MCF 10A (cell line): ENCODE measurements around the gene BRD1. TPM values are rescaled to one million over a fixed set of nuclear protein-coding genes. Genes with fewer than 3 reads are reported as not detected.

Source experiments
- BruUV-seq: library from RNA; stranded (reverse); fragments of 400-500 nt; replicated peaks from 2 replicates; lab custom pipeline; 2021; lab: Mats Ljungman, UMichigan
- CTCF ChIA-PET: fragments of 300-600 bp; sonication (Branson Sonifier 250); formaldehyde crosslinking; extraction: SDS; loops from one replicate; lab custom pipeline; 2021; ENCODE audit warnings: antibody characterized with exemption, inconsistent platforms; lab: Yijun Ruan, JAX
- POLR2A ChIA-PET: fragments of 300-600, 350-650 bp; sonication (Branson Sonifier 250); formaldehyde crosslinking; extraction: SDS; loops from one replicate; lab custom pipeline; 2020; ENCODE audit warnings: antibody characterized with exemption, inconsistent platforms; lab: Yijun Ruan, JAX
- DNase-seq: peaks from one replicate; pipeline ENCODE4 v3.0.0-alpha.2; 2018; ENCODE audit not compliant: unreplicated experiment
- H3K27ac Mint-ChIP-seq: one replicate; pipeline ENCODE4 v1.8.0; 2022; ENCODE audit warnings: mild to moderate bottlenecking, low read depth, mixed read lengths; ENCODE audit not compliant: unreplicated experiment
- H3K27me3 Mint-ChIP-seq: one replicate; pipeline ENCODE4 v1.8.0; 2022; ENCODE audit warnings: mixed read lengths; ENCODE audit not compliant: insufficient read depth, unreplicated experiment
- H3K36me3 Mint-ChIP-seq: one replicate; pipeline ENCODE4 v1.8.0; 2022; ENCODE audit warnings: mild to moderate bottlenecking, moderate library complexity, mixed read lengths; ENCODE audit not compliant: insufficient read depth, unreplicated experiment
- H3K4me1 Mint-ChIP-seq: one replicate; pipeline ENCODE4 v1.8.0; 2022; ENCODE audit warnings: mixed read lengths; ENCODE audit not compliant: insufficient read depth, unreplicated experiment
- H3K4me3 Mint-ChIP-seq: one replicate; pipeline ENCODE4 v1.8.0; 2022; ENCODE audit warnings: mild to moderate bottlenecking, moderate library complexity, mixed read lengths; ENCODE audit not compliant: unreplicated experiment
- H3K9me3 Mint-ChIP-seq: one replicate; pipeline ENCODE4 v1.8.0; 2022; ENCODE audit warnings: mixed read lengths; ENCODE audit not compliant: unreplicated experiment
- intact Hi-C: fragments of 100-400 bp; cut with micrococcal nuclease; formaldehyde crosslinking; loops from 2 replicates; pipeline ENCODE4 v1.14.1; 2022
- total RNA-seq: library from RNA; stranded (reverse); gene quantifications from 2 replicates; pipeline ENCODE4 v1.2.3, GENCODE V29; 2022
- TF ChIP-seq, protein P1 (sequence below): fragments of 200-600 bp; IDR thresholded peaks from one replicate; pipeline ENCODE4 v1.8.0; 2022; ENCODE audit warnings: antibody characterized with exemption, mild to moderate bottlenecking; ENCODE audit not compliant: unreplicated experiment

The BRD1 gene
- total RNA-seq, 1 experiment from 2014 or later: 48.1 TPM

- CTCF ChIA-PET: interaction anchor here (0.6 kb wide), 1 partner anchor 64 kb away, joined by 3 read pairs; no protein-coding TSS in a partner anchor
- Mint-ChIP-seq H3K27me3 (no peaks in the 10 kb centered on the region), H3K36me3 (no peaks in the 10 kb centered on the region), H3K4me1 (no peaks in the 10 kb centered on the region), H3K4me3 (no peak overlapping the region), H3K9me3 (no peaks in the 10 kb centered on the region), H3K27ac (no peak overlapping the region)
- intact Hi-C loops: no loop called here
- DNase-seq: no peak
- no TSS peak for BruUV-seq
- POLR2A ChIA-PET: interaction anchor here (1.4 kb wide), 1 partner anchor 10 kb away, joined by 6 read pairs; no protein-coding TSS in a partner anchor
- TF ChIP-seq, protein P1, sequence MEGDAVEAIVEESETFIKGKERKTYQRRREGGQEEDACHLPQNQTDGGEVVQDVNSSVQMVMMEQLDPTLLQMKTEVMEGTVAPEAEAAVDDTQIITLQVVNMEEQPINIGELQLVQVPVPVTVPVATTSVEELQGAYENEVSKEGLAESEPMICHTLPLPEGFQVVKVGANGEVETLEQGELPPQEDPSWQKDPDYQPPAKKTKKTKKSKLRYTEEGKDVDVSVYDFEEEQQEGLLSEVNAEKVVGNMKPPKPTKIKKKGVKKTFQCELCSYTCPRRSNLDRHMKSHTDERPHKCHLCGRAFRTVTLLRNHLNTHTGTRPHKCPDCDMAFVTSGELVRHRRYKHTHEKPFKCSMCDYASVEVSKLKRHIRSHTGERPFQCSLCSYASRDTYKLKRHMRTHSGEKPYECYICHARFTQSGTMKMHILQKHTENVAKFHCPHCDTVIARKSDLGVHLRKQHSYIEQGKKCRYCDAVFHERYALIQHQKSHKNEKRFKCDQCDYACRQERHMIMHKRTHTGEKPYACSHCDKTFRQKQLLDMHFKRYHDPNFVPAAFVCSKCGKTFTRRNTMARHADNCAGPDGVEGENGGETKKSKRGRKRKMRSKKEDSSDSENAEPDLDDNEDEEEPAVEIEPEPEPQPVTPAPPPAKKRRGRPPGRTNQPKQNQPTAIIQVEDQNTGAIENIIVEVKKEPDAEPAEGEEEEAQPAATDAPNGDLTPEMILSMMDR: no peak
Measured at GRCh38 chr22:49845241-49845640, 17.6 kb upstream of the BRD1 start.

DNA sequence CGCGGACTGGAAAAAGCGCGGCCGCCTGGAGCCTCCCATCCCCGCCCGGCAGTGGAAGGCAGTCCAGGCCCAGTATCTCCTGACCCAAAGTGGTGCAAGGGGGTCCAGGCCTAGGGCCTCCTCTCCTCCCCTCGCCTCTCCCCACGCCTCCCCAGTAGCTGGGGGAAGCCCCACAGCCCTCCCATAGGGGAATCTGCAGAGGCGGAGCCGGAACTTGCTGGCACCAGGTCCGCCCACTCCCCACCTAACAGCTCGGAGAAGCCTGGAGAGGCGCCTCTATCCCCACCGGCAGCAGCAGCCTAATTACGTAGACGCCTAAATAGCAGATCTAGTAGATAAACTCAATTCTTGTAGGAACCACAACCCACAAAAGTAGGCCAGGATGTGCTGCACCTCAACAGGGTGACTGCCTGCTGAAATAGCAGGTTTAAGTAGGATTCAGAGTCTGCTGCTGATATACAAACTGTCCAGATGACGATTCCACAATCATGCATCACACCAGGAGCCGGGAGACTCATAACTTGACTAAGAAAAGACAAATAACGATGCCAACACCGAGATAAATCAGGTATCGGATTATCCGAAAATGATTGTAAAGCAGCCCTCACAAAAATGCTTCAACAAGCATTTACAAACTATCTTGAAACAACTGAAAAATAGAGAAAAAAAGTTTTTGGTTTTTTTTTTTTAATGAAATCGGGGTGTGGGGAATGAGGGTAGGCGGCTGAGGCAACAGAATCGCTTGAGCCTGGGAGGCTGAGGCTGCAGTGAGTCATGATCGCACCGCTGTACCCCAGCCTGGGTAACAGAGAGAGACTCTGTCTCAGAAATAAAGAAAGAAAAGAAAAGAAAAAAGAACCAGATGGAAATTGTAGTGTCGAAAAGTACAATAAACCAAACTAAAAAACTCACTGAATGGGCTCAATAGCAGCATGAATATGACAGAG lies 11.4 kb upstream of the BRD1 start:
- DNase-seq: no peak
- TF ChIP-seq, protein P1: no peak
- BruUV-seq: no TSS peak
- H3K9me3 Mint-ChIP-seq: no peaks in the 10 kb centered on the region
- no peak overlapping the region for H3K4me3 Mint-ChIP-seq
- intact Hi-C loops: no loop called here
- CTCF ChIA-PET: interaction anchor here (1.2 kb wide), 1 partner anchor 19 kb away, joined by 4 read pairs; no protein-coding TSS in a partner anchor
- no peaks in the 10 kb centered on the region for H3K4me1 Mint-ChIP-seq
- no peak overlapping the region for H3K27ac Mint-ChIP-seq
- no peaks in the 10 kb centered on the region for H3K27me3 Mint-ChIP-seq
- POLR2A ChIA-PET: interaction anchor here (0.7 kb wide), 1 partner anchor 12 kb away, joined by 4 read pairs; no protein-coding TSS in a partner anchor
- no peaks in the 10 kb centered on the region for H3K36me3 Mint-ChIP-seq

GRCh38 chr22:49833340-49834007 lies 5.8 kb upstream of the BRD1 start:
- H3K4me1 Mint-ChIP-seq: peaks cover 6% of the 10 kb centered on the region
- peak overlapping the region; percentile 18 for H3K27ac Mint-ChIP-seq
- no peaks in the 10 kb centered on the region for H3K36me3 Mint-ChIP-seq
- BruUV-seq: TSS peak; percentile 69
- TF ChIP-seq, protein P1: no peak
- CTCF ChIA-PET: no interaction called here
- DNase-seq: no peak
- intact Hi-C loops: no loop called here
- no peak overlapping the region for H3K4me3 Mint-ChIP-seq
- no peaks in the 10 kb centered on the region for H3K27me3 Mint-ChIP-seq
- POLR2A ChIA-PET: no interaction called here
- no peaks in the 10 kb centered on the region for H3K9me3 Mint-ChIP-seq
